Measurements from ENCODE around the gene DLX1. TPM values are rescaled to one million over a fixed set of nuclear protein-coding genes. Genes with fewer than 3 reads are reported as not detected.

Gene DLX1
- total RNA-seq, result 0.43 TPM in 1 of 2 replicates, not detected in the other

GRCh38 chr2:172085460-172086159, at the start of gene DLX1:
DLX1 (plus strand) TSS chr2:172085507; CDS start chr2:172085678, 171 bp downstream.

GRCh38 chr2:172102391-172103359, 17.4 kb downstream of the DLX1 start, which contains the start of gene DLX2:
DLX2 (minus strand) TSS chr2:172102900; CDS start chr2:172102538, 362 bp downstream.

Other genes starting within 250 kb of the DLX1 start
- gene SLC25A12, start 191.3 kb upstream of the DLX1 start, total RNA-seq, result 10.5 and 31.8 TPM in 2 replicates
- 20.8 and 60.4 TPM in 2 replicates for gene HAT1, start 163.0 kb upstream of the DLX1 start, total RNA-seq
- gene METAP1D, start 85.6 kb upstream of the DLX1 start, total RNA-seq, result 3.1 and 5.6 TPM in 2 replicates
- gene DLX2, start 17.4 kb downstream of the DLX1 start, total RNA-seq, result 0.29 TPM in 1 of 2 replicates, not detected in the other

All from placental pericyte (primary cell).